GM10266 (cell line): Measurements from ENCODE around the gene DYNC1I1.

Source experiments
- DNase-seq: peaks from one replicate; pipeline ENCODE4 v3.0.0; 2012; ENCODE audit errors: extremely low spot score
- CTCF ChIP-seq: IDR thresholded peaks from 2 replicates; pipeline ENCODE4 v1.5.1; 2012; ENCODE audit warnings: mild to moderate bottlenecking, low read depth; ENCODE audit not compliant: control insufficient read depth, insufficient read depth; ENCODE audit errors: missing control alignments

DYNC1I1 gene

GRCh38 chr7:95749044-95749443, 23.3 kb upstream of the DYNC1I1 start:
- DNase-seq, result no peak
- no peak for TF ChIP-seq CTCF

- TF ChIP-seq CTCF, result no peak
- DNase-seq, result no peak
Measured at GRCh38 chr7:95749515-95749914, 22.8 kb upstream of the DYNC1I1 start.

- no peak for TF ChIP-seq CTCF
Measured at GRCh38 chr7:95753440-95753839, 18.9 kb upstream of the DYNC1I1 start.

GRCh38 chr7:95755277-95755934, 16.9 kb upstream of the DYNC1I1 start:
- no peak for TF ChIP-seq CTCF

More at GRCh38 chr7:95753440-95753839, 18.9 kb upstream of the DYNC1I1 start:
- no peak for DNase-seq

DNA sequence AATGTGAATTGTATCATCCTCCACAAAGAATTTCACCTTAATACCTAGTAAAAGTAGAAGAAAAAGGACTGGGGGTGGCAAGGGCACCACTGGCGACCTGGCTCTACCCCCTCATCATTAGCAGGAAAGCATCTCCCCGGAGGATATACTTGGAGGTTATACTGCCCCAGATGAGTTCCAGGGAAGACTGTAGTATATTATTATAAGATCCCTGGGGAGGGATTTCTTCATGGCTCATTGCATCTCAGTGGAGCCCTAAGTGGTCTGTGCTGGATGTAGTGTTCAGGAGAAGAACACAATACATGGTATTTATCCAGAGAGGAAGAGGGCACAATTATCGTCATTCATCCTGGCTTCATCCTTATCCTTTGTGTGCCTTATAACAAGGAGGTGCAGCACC, 14.2 kb upstream of the DYNC1I1 start:
- no peak for TF ChIP-seq CTCF
- DNase-seq, result no peak

More at GRCh38 chr7:95755277-95755934, 16.9 kb upstream of the DYNC1I1 start:
- no peak for DNase-seq

DNA sequence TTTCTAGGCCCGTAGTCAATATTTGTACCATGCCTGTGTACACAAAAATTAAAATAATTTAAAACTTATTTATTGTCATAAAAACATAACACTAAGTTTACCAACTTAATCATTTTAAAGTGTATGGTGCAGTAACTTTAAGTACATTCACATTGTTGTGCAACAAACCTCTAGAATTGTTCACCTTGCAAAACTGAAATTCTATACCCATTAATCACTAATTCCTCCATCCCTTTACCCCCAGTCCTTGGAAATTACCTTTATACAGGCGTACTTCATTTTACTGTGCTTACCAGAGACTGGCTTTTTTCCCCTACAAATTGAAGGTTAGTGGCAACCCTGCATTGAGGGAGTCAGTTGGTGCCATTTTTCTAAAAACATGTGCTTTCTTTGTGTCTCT, 6.3 kb upstream of the DYNC1I1 start:
- no peak for DNase-seq
- TF ChIP-seq CTCF, result no peak

GRCh38 chr7:95766657-95767056, 5.7 kb upstream of the DYNC1I1 start:
- no peak for DNase-seq
- TF ChIP-seq CTCF, result no peak
